HepG2 (cell line): Measurements from ENCODE around the gene AFF1. TPM values are rescaled to one million over a fixed set of nuclear protein-coding genes. Genes with fewer than 3 reads are reported as not detected.

Experiments
- FOXA3 ChIP-seq: IDR thresholded peaks from 2 replicates; pipeline ENCODE4 v1.6.1; 2016; ENCODE audit warnings: missing genetic modification reagents, missing compliant biosample characterization
- HDAC1 ChIP-seq: sonication (generic); formaldehyde crosslinking; IDR thresholded peaks from 2 replicates; pipeline ENCODE4 v1.5.1; 2020; ENCODE audit warnings: mild to moderate bottlenecking, missing genetic modification reagents
- HNF4G ChIP-seq, 2 experiments: sonication (generic) in 1 of 2; formaldehyde crosslinking in 1 of 2; IDR thresholded peaks; 2 replicates each; pipeline versions ENCODE4 v1.4.0 to v1.6.1; 2011 to 2020; ENCODE audit warnings: borderline replicate concordance in 2 of 2, low read depth in 2 of 2, mild to moderate bottlenecking in 2 of 2, low read length in 1 of 2, missing genetic modification reagents in 1 of 2, moderate library complexity in 1 of 2
- IKZF5 ChIP-seq: IDR thresholded peaks from 2 replicates; pipeline ENCODE4 v1.6.1; 2018; ENCODE audit warnings: missing genetic modification reagents, mild to moderate bottlenecking, missing compliant biosample characterization
- RFX3 ChIP-seq: IDR thresholded peaks from 2 replicates; pipeline ENCODE4 v1.6.1; 2016; ENCODE audit warnings: missing biosample characterization, missing genetic modification reagents
- SMAD3 ChIP-seq: sonication (generic); formaldehyde crosslinking; IDR thresholded peaks from 2 replicates; pipeline ENCODE4 v1.4.0; 2020; ENCODE audit warnings: missing genetic modification reagents
- SPEN ChIP-seq: sonication (generic); formaldehyde crosslinking; IDR thresholded peaks from 2 replicates; pipeline ENCODE4 v1.5.1; 2020; ENCODE audit warnings: low read depth, mild to moderate bottlenecking, missing genetic modification reagents
- SRSF1 ChIP-seq: fragments of 200-400 bp; formaldehyde crosslinking; optimal IDR thresholded peaks from 2 replicates; pipeline ENCODE3; 2017; ENCODE audit warnings: mild to moderate bottlenecking, low read depth, low read length, moderate library complexity
- TFE3 ChIP-seq: IDR thresholded peaks from 2 replicates; pipeline ENCODE4 v1.6.1; 2016
- USF2 ChIP-seq, 2 experiments: sonication (generic) in 1 of 2; formaldehyde crosslinking in 1 of 2; IDR thresholded peaks; 2 replicates each; pipeline versions ENCODE4 v1.5.1 to v1.6.1; 2011 to 2020; ENCODE audit warnings: borderline replicate concordance in 1 of 2, low read depth in 1 of 2, low read length in 1 of 2, mild to moderate bottlenecking in 1 of 2, missing genetic modification reagents in 1 of 2, moderate library complexity in 1 of 2
- ZFP36L1 ChIP-seq: sonication (generic); formaldehyde crosslinking; IDR thresholded peaks from 2 replicates; pipeline ENCODE4 v1.8.0; 2022; ENCODE audit warnings: mild to moderate bottlenecking, missing genetic modification reagents, moderate library complexity
- ZFP90 ChIP-seq: sonication (generic); formaldehyde crosslinking; IDR thresholded peaks from 2 replicates; pipeline ENCODE4 v1.8.0; 2022; ENCODE audit warnings: missing genetic modification reagents, mild to moderate bottlenecking, inconsistent platforms, borderline replicate concordance
- ZNF460 ChIP-seq: sonication (generic); formaldehyde crosslinking; IDR thresholded peaks from 2 replicates; pipeline ENCODE4 v1.5.1; 2020; ENCODE audit warnings: missing genetic modification reagents, mild to moderate bottlenecking, borderline replicate concordance
- ZNF550 ChIP-seq: sonication (generic); formaldehyde crosslinking; IDR thresholded peaks from 2 replicates; pipeline ENCODE4 v1.4.0; 2020; ENCODE audit warnings: mild to moderate bottlenecking, missing genetic modification reagents, borderline replicate concordance
- ZNF576 ChIP-seq: sonication (generic); formaldehyde crosslinking; IDR thresholded peaks from 2 replicates; pipeline ENCODE4 v1.4.0; 2020; ENCODE audit warnings: mild to moderate bottlenecking, missing genetic modification reagents
- ZSCAN9 ChIP-seq: IDR thresholded peaks from 2 replicates; pipeline ENCODE4 v1.6.1; 2016; ENCODE audit warnings: borderline replicate concordance
- polyA plus RNA-seq, 8 experiments: library from polyadenylated mRNA; depleted of rRNA in 3 of 8; stranded (reverse) in 7 of 8; unstranded in 1 of 8; fragments of >200 nt; fragmentation: Illumina TruSeq in 4 of 8; extraction: Trizol in 4 of 8; gene quantifications; 2 replicates each; pipeline versions ENCODE4 v1.2.1 to v1.2.3, GENCODE V29; 2011 to 2016; ENCODE audit warnings: low read depth in 4 of 8, missing spikeins in 1 of 8, mixed read lengths in 1 of 8; ENCODE audit not compliant: insufficient read depth in 1 of 8
- total RNA-seq, 5 experiments: library from RNA; depleted of rRNA; stranded (reverse); fragments of >200 nt; fragmentation: Illumina TruSeq; extraction: Trizol; gene quantifications; 2 replicates each; pipeline ENCODE4 v1.2.3, GENCODE V29; 2016; ENCODE audit warnings: low read depth in 1 of 5
- TF ChIP-seq, protein P1 (sequence below): IDR thresholded peaks from 2 replicates; pipeline ENCODE4 v1.4.0; 2020; ENCODE audit warnings: mild to moderate bottlenecking, missing genetic modification reagents

The AFF1 gene
- total and polyA plus RNA-seq, 2 of the 13 experiments (the other 11 are each of a cell fraction or from before 2014, with no cell fraction given) = 15.5 to 15.9 TPM

DNA sequence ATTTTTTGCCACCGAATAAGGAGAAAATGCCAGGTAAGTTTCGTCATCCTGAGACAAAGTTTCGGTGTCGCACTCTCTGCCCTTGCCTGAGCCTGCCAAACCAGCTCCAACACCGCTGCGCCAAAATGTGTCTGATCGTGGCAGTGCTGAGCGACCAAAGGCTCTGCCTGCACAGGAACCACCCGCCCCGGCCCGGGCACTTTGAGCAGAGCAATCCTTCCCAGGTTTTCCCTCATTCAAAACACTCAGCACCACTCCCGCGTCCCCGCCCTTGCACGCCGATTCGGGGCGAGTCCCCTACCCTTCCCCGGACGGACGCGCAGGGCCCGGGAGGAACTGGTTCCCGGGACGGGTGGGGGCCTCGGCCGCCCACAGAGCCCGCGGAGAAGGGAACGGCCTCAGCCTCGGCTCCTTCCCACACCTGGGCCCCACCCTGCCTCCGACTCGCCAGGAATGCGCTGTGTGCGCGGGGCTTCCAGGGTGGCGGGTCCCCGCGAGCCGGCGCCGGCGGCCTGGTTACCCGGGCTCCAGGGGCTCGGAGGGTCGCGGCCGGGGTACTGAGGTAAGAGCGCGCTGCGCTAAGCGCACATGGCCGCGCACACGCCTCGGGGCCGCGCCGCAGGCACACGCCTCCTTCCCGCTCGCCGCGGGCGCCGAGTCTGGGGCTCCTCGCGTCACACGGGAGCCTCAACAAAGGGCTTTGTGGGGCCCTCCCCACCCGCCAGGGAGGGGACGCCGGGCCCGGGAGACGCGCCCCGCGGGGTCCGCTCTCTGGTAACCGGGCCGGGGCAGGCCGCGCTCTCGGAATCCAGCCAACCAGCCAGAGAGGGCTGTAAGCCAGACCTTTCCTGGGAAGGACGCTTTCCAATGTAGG is 42.8 kb upstream of the AFF1 start, which contains the start of gene C4orf36 (continued):
- TF ChIP-seq HNF4G (IDR thresholded peaks at IDR 0.05; ENCODE audit: borderline replicate concordance, low read depth, low read length) (no peak), HNF4G (CRISPR knock-in tag; IDR thresholded peaks at IDR 0.05; ENCODE audit: borderline replicate concordance, low read depth) (no peak), ZNF460 (CRISPR knock-in tag) (no peak), IKZF5 (no peak), SRSF1 (no peak), ZFP90 (0 out of 2 replicates have a peak, but pooled peaks have one; percentile 38), ZSCAN9 (CRISPR knock-in tag) (no peak), SMAD3 (CRISPR knock-in tag) (no peak), ZNF576 (CRISPR knock-in tag) (no peak), HDAC1 (CRISPR knock-in tag) (peak; percentile 46), USF2 (IDR thresholded peaks at IDR 0.05; ENCODE audit: low read depth, low read length) (no peak), USF2 (CRISPR knock-in tag; IDR thresholded peaks at IDR 0.05; ENCODE audit: borderline replicate concordance) (no peak), RFX3 (CRISPR knock-in tag) (no peak), SPEN (CRISPR knock-in tag) (no peak), FOXA3 (CRISPR knock-in tag) (no peak), ZNF550 (no peak), ZFP36L1 (CRISPR knock-in tag) (0 out of 2 replicates have a peak, but pooled peaks have one; percentile 34), TFE3 (CRISPR knock-in tag) (no peak)
- TF ChIP-seq, protein P1, sequence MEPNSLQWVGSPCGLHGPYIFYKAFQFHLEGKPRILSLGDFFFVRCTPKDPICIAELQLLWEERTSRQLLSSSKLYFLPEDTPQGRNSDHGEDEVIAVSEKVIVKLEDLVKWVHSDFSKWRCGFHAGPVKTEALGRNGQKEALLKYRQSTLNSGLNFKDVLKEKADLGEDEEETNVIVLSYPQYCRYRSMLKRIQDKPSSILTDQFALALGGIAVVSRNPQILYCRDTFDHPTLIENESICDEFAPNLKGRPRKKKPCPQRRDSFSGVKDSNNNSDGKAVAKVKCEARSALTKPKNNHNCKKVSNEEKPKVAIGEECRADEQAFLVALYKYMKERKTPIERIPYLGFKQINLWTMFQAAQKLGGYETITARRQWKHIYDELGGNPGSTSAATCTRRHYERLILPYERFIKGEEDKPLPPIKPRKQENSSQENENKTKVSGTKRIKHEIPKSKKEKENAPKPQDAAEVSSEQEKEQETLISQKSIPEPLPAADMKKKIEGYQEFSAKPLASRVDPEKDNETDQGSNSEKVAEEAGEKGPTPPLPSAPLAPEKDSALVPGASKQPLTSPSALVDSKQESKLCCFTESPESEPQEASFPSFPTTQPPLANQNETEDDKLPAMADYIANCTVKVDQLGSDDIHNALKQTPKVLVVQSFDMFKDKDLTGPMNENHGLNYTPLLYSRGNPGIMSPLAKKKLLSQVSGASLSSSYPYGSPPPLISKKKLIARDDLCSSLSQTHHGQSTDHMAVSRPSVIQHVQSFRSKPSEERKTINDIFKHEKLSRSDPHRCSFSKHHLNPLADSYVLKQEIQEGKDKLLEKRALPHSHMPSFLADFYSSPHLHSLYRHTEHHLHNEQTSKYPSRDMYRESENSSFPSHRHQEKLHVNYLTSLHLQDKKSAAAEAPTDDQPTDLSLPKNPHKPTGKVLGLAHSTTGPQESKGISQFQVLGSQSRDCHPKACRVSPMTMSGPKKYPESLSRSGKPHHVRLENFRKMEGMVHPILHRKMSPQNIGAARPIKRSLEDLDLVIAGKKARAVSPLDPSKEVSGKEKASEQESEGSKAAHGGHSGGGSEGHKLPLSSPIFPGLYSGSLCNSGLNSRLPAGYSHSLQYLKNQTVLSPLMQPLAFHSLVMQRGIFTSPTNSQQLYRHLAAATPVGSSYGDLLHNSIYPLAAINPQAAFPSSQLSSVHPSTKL = no peak; the same call in 1 of the 2 replicates
